Jurkat, Clone E6-1 (cell line): ENCODE measurements around the gene ZNF362.

ENCODE experiments used
- DNase-seq: peaks from one replicate; pipeline ENCODE4 v3.0.0-alpha.2; 2011; ENCODE audit warnings: low read depth, low spot score
- H3K4me3 ChIP-seq: 2 replicates; pipeline ENCODE4 v1.5.1; 2011; ENCODE audit warnings: mild to moderate bottlenecking, low read length, control low read depth, moderate library complexity

The ZNF362 gene

GRCh38 chr1:33319186-33319948, 63.1 kb downstream of the ZNF362 start:
- no peak overlapping the region for H3K4me3 ChIP-seq
- no peak for DNase-seq

GRCh38 chr1:33319949-33320618, 63.8 kb downstream of the ZNF362 start:
- DNase-seq: no peak

GRCh38 chr1:33320619-33321165, 64.4 kb downstream of the ZNF362 start, which contains the start of gene A3GALT2:
TSS of gene A3GALT2 (minus strand) at chr1:33321098. CDS start at chr1:33321098, 0 bp downstream.
- DNase-seq: no peak
- no peak within 1 kb of the TSS for H3K4me3 ChIP-seq

More at GRCh38 chr1:33319949-33320618, 63.8 kb downstream of the ZNF362 start:
- H3K4me3 ChIP-seq: no peak overlapping the region

GRCh38 chr1:33321178-33321577, 64.9 kb downstream of the ZNF362 start:
- no peak for DNase-seq
- H3K4me3 ChIP-seq: no peak overlapping the region

GRCh38 chr1:33322109-33322508, 65.8 kb downstream of the ZNF362 start:
- H3K4me3 ChIP-seq: no peak overlapping the region
- no peak for DNase-seq

- no peak overlapping the region for H3K4me3 ChIP-seq
- DNase-seq: no peak
Observed at GRCh38 chr1:33322870-33323585, 66.7 kb downstream of the ZNF362 start.

- DNase-seq: no peak
- H3K4me3 ChIP-seq: no peak overlapping the region
Observed at GRCh38 chr1:33323663-33324477, 67.6 kb downstream of the ZNF362 start.

GRCh38 chr1:33324677-33325575, 68.6 kb downstream of the ZNF362 start:
- no peak for DNase-seq
- H3K4me3 ChIP-seq: no peak overlapping the region

GRCh38 chr1:33326785-33327184, 70.5 kb downstream of the ZNF362 start:
- H3K4me3 ChIP-seq: no peak overlapping the region
- DNase-seq: no peak

GRCh38 chr1:33327587-33328325, 71.5 kb downstream of the ZNF362 start:
- no peak overlapping the region for H3K4me3 ChIP-seq
- DNase-seq: no peak

- no peak overlapping the region for H3K4me3 ChIP-seq
- no peak for DNase-seq
Observed at GRCh38 chr1:33328817-33329216, 72.5 kb downstream of the ZNF362 start.

GRCh38 chr1:33329600-33330305, 73.5 kb downstream of the ZNF362 start:
- DNase-seq: no peak
- no peak overlapping the region for H3K4me3 ChIP-seq

GRCh38 chr1:33330361-33330890, 74.1 kb downstream of the ZNF362 start:
- DNase-seq: no peak
- no peak overlapping the region for H3K4me3 ChIP-seq

GRCh38 chr1:33330906-33331305, 74.6 kb downstream of the ZNF362 start:
- H3K4me3 ChIP-seq: no peak overlapping the region
- DNase-seq: no peak

GRCh38 chr1:33331444-33332356, 75.4 kb downstream of the ZNF362 start:
- no peak for DNase-seq
- H3K4me3 ChIP-seq: no peak overlapping the region
